Neural progenitor cell (in vitro differentiated cells): ENCODE results near the gene TEAD1. TPM values are rescaled to one million over a fixed set of nuclear protein-coding genes. Genes with fewer than 3 reads are reported as not detected.

Experiments
- DNase-seq: peaks from one replicate; pipeline ENCODE4 v3.0.0-alpha.2; 2016; ENCODE audit warnings: low spot score
- H2AFZ ChIP-seq: fragments of 200-600 bp; sonication (generic); replicated peaks from 2 replicates; pipeline ENCODE4 v1.6.1; 2016; ENCODE audit warnings: antibody characterized with exemption
- H3F3A ChIP-seq: fragments of 200-600 bp; sonication (generic); 2 replicates; pipeline ENCODE4 v1.6.1; 2016; ENCODE audit warnings: antibody characterized with exemption, low read depth
- H3K27ac ChIP-seq: fragments of 200-600 bp; sonication (generic); 2 replicates; pipeline ENCODE4 v1.5.1; 2016; ENCODE audit warnings: mild to moderate bottlenecking
- H3K27me3 ChIP-seq: fragments of 200-600 bp; sonication (generic); 2 replicates; pipeline ENCODE4 v1.6.1; 2016; ENCODE audit warnings: mild to moderate bottlenecking, moderate library complexity
- H3K36me3 ChIP-seq: fragments of 200-600 bp; sonication (generic); 2 replicates; pipeline ENCODE4 v1.5.1; 2016
- H3K4me1 ChIP-seq: fragments of 200-600 bp; sonication (generic); 2 replicates; pipeline ENCODE4 v1.6.1; 2016; ENCODE audit warnings: mixed run types
- H3K4me2 ChIP-seq: fragments of 200-600 bp; sonication (generic); 2 replicates; pipeline ENCODE4 v1.6.1; 2016
- H3K4me3 ChIP-seq: fragments of 200-600 bp; sonication (generic); 2 replicates; pipeline ENCODE4 v1.5.1; 2016
- H3K79me2 ChIP-seq: fragments of 200-600 bp; sonication (generic); 2 replicates; pipeline ENCODE4 v1.6.1; 2016; ENCODE audit warnings: low read depth
- H3K9ac ChIP-seq: fragments of 200-600 bp; sonication (generic); 2 replicates; pipeline ENCODE4 v1.6.1; 2016
- H3K9me3 ChIP-seq: fragments of 200-600 bp; sonication (generic); 2 replicates; pipeline ENCODE4 v1.5.1; 2016; ENCODE audit warnings: low read depth
- H4K20me1 ChIP-seq: fragments of 200-600 bp; sonication (generic); 2 replicates; pipeline ENCODE4 v1.6.1; 2016; ENCODE audit warnings: low read depth
- H3K27ac Mint-ChIP-seq: 3 replicates; pipeline ENCODE4 v1.8.0; 2021; ENCODE audit warnings: mixed read lengths
- H3K27me3 Mint-ChIP-seq: 2 replicates; pipeline ENCODE4 v1.8.0; 2022; ENCODE audit warnings: low read depth, mild to moderate bottlenecking, inconsistent platforms, moderate library complexity, mixed read lengths; ENCODE audit not compliant: insufficient read depth
- H3K36me3 Mint-ChIP-seq: 3 replicates; pipeline ENCODE4 v1.8.0; 2021; ENCODE audit warnings: mixed read lengths
- H3K4me1 Mint-ChIP-seq: 3 replicates; pipeline ENCODE4 v1.8.0; 2021; ENCODE audit warnings: mixed read lengths
- H3K4me3 Mint-ChIP-seq: 3 replicates; pipeline ENCODE4 v1.8.0; 2021; ENCODE audit warnings: mild to moderate bottlenecking, moderate library complexity, mixed read lengths
- H3K9me3 Mint-ChIP-seq: 3 replicates; pipeline ENCODE4 v1.8.0; 2020; ENCODE audit warnings: mixed read lengths
- CTCF ChIP-seq: fragments of 200-600 bp; sonication (generic); IDR thresholded peaks from 2 replicates; pipeline ENCODE4 v1.5.1; 2017; ENCODE audit warnings: antibody characterized with exemption, mild to moderate bottlenecking
- EZH2 ChIP-seq: fragments of 200-600 bp; sonication (generic); IDR thresholded peaks from 2 replicates; pipeline ENCODE4 v1.6.1; 2017; ENCODE audit warnings: antibody characterized with exemption, mild to moderate bottlenecking, moderate library complexity
- EZH2phosphoT487 ChIP-seq: fragments of 200-600 bp; sonication (generic); IDR thresholded peaks from 2 replicates; pipeline ENCODE4 v1.6.1; 2017; ENCODE audit warnings: antibody characterized with exemption
- total RNA-seq: library from RNA; depleted of rRNA; stranded (reverse); fragments of >200 nt; gene quantifications from 2 replicates; pipeline ENCODE4 v1.2.3, GENCODE V29; 2015; ENCODE audit warnings: low replicate concordance

Gene TEAD1
- total RNA-seq, 1 donor from 2014 or later, result 98.3 TPM

GRCh38 chr11:12689029-12689755, 15.0 kb downstream of the TEAD1 start:
- Histone ChIP-seq H3K79me2 (peaks cover 100% of the 10 kb centered on the region), H4K20me1 (peaks cover 100% of the 10 kb centered on the region), H2AFZ (no peak overlapping the region), H3K4me1 (peaks cover 76% of the 10 kb centered on the region), H3K9ac (no peak overlapping the region), H3K27ac (no peak overlapping the region), H3K36me3 (no peaks in the 10 kb centered on the region), H3K4me3 (no peak overlapping the region), H3K27me3 (no peaks in the 10 kb centered on the region), H3F3A (no peaks in the 10 kb centered on the region), H3K9me3 (no peaks in the 10 kb centered on the region), H3K4me2 (no peak overlapping the region)
- no peak for TF ChIP-seq EZH2phosphoT487
- TF ChIP-seq EZH2, result no peak
- no peak for TF ChIP-seq CTCF
- Mint-ChIP-seq H3K36me3 (peaks cover 27% of the 10 kb centered on the region), H3K9me3 (no peaks in the 10 kb centered on the region), H3K4me3 (no peak overlapping the region), H3K4me1 (peaks cover 76% of the 10 kb centered on the region), H3K27me3 (peaks cover 3% of the 10 kb centered on the region), H3K27ac (peak overlapping the region; percentile 5)
- no peak for DNase-seq

- peaks cover 76% of the 10 kb centered on the region for H3K4me1 ChIP-seq
- H3K4me3 ChIP-seq, result no peak overlapping the region
- H3K9me3 ChIP-seq, result no peaks in the 10 kb centered on the region
- H3K4me2 ChIP-seq, result no peak overlapping the region
- peaks cover 79% of the 10 kb centered on the region for H3K4me1 Mint-ChIP-seq
- peaks cover 100% of the 10 kb centered on the region for H3K79me2 ChIP-seq
- no peak overlapping the region for H3K4me3 Mint-ChIP-seq
- no peaks in the 10 kb centered on the region for H3K9me3 Mint-ChIP-seq
- no peak overlapping the region for H3K27ac Mint-ChIP-seq
- no peak overlapping the region for H3K9ac ChIP-seq
- H3K27me3 Mint-ChIP-seq, result peaks cover 2% of the 10 kb centered on the region
- H3K27me3 ChIP-seq, result no peaks in the 10 kb centered on the region
- no peak overlapping the region for H2AFZ ChIP-seq
- H3K36me3 ChIP-seq, result no peaks in the 10 kb centered on the region
- peaks cover 18% of the 10 kb centered on the region for H3K36me3 Mint-ChIP-seq
- TF ChIP-seq CTCF, result no peak
- no peak for TF ChIP-seq EZH2phosphoT487
- TF ChIP-seq EZH2, result no peak
- no peak overlapping the region for H3K27ac ChIP-seq
- no peaks in the 10 kb centered on the region for H3F3A ChIP-seq
- DNase-seq, result no peak
- peaks cover 100% of the 10 kb centered on the region for H4K20me1 ChIP-seq
These were observed 16.4 kb downstream of the TEAD1 start for GRCh38 chr11:12690663-12691062.

- Histone ChIP-seq H3K79me2 (peaks cover 100% of the 10 kb centered on the region), H3K27me3 (no peaks in the 10 kb centered on the region), H2AFZ (no peak overlapping the region), H3K4me1 (peaks cover 70% of the 10 kb centered on the region), H3K4me3 (no peak overlapping the region), H3K27ac (peak overlapping the region; percentile 16), H3K9me3 (no peaks in the 10 kb centered on the region), H3K9ac (no peak overlapping the region), H3K4me2 (peak overlapping the region; percentile 45), H3K36me3 (no peaks in the 10 kb centered on the region), H3F3A (no peaks in the 10 kb centered on the region), H4K20me1 (peaks cover 100% of the 10 kb centered on the region)
- Mint-ChIP-seq H3K4me1 (peaks cover 87% of the 10 kb centered on the region), H3K27ac (no peak overlapping the region), H3K36me3 (peaks cover 17% of the 10 kb centered on the region), H3K27me3 (peaks cover 2% of the 10 kb centered on the region), H3K4me3 (no peak overlapping the region), H3K9me3 (no peaks in the 10 kb centered on the region)
- TF ChIP-seq CTCF (no peak), EZH2 (no peak), EZH2phosphoT487 (no peak)
- no peak for DNase-seq
These were observed 17.3 kb downstream of the TEAD1 start for GRCh38 chr11:12691473-12691872.
